Neutrophil (primary cell): Measurements from ENCODE around the gene CPE.
"Not testable (repeated sequence)": the region's sequence is repeated elsewhere in the genome, so short reads cannot be mapped to it uniquely, and the experiment has no call there.

Source experiments
- H3K27ac ChIP-seq: fragments of 200-600 bp; sonication (generic); 2 replicates; pipeline ENCODE4 v1.5.1; 2016; ENCODE audit warnings: mild to moderate bottlenecking, moderate library complexity
- H3K27me3 ChIP-seq: fragments of 200-600 bp; sonication (generic); 2 replicates; pipeline ENCODE4 v1.6.0; 2016; ENCODE audit warnings: mild to moderate bottlenecking
- H3K36me3 ChIP-seq: fragments of 200-600 bp; sonication (generic); 2 replicates; pipeline ENCODE4 v1.5.1; 2017
- H3K4me1 ChIP-seq, 2 experiments: fragments of 200-600 bp in 1 of 2; sonication (generic) in 1 of 2; 1 replicate in 1 of 2; 2 replicates in 1 of 2; pipeline versions ENCODE4 v1.5.1 to v1.6.1; 2013 to 2016; ENCODE audit warnings: low read depth in 1 of 2, low read length in 1 of 2, mild to moderate bottlenecking in 1 of 2, moderate library complexity in 1 of 2; ENCODE audit not compliant: control insufficient read depth in 1 of 2, insufficient read depth in 1 of 2
- H3K4me3 ChIP-seq, 2 experiments: fragments of 200-600 bp in 1 of 2; sonication (generic) in 1 of 2; 1 replicate in 1 of 2; 2 replicates in 1 of 2; pipeline ENCODE4 v1.5.1; 2013 to 2016; ENCODE audit warnings: low read depth in 1 of 2, low read length in 1 of 2, mild to moderate bottlenecking in 1 of 2, moderate library complexity in 1 of 2
- H3K9me3 ChIP-seq: fragments of 200-600 bp; sonication (generic); 2 replicates; pipeline ENCODE4 v1.5.1; 2016
- CTCF ChIP-seq: fragments of 200-600 bp; sonication (generic); IDR thresholded peaks from 2 replicates; pipeline ENCODE4 v1.5.1; 2016; ENCODE audit warnings: antibody characterized with exemption

The CPE gene

GRCh38 chr4:165332502-165332901 is 46.3 kb upstream of the CPE start:
- H3K4me1 ChIP-seq, result peaks cover 13 to 15% of the 10 kb centered on the region in 2 experiments
- no peak for TF ChIP-seq CTCF
- no peak overlapping the region for H3K4me3 ChIP-seq
- no peak overlapping the region for H3K27ac ChIP-seq
- no peaks in the 10 kb centered on the region for H3K36me3 ChIP-seq
- H3K27me3 ChIP-seq, result no peaks in the 10 kb centered on the region
- no peaks in the 10 kb centered on the region for H3K9me3 ChIP-seq

- peaks cover 12% of the 10 kb centered on the region for H3K36me3 ChIP-seq
- no peaks in the 10 kb centered on the region for H3K27me3 ChIP-seq
- no peaks in the 10 kb centered on the region for H3K9me3 ChIP-seq
- H3K4me1 ChIP-seq, result no peaks in the 10 kb centered on the region
- H3K27ac ChIP-seq, result no peak overlapping the region
- H3K4me3 ChIP-seq, result no peak overlapping the region
- TF ChIP-seq CTCF, result no peak
These were observed 43.6 kb upstream of the CPE start for GRCh38 chr4:165335163-165335703.

GRCh38 chr4:165336743-165337142 is 42.1 kb upstream of the CPE start:
- no peaks in the 10 kb centered on the region for H3K9me3 ChIP-seq
- H3K4me3 ChIP-seq, result no peak overlapping the region
- no peaks in the 10 kb centered on the region for H3K27me3 ChIP-seq
- H3K4me1 ChIP-seq, result no peaks in the 10 kb centered on the region
- TF ChIP-seq CTCF, result no peak
- peaks cover 24% of the 10 kb centered on the region for H3K36me3 ChIP-seq
- H3K27ac ChIP-seq, result no peak overlapping the region

GRCh38 chr4:165342340-165342739 is 36.5 kb upstream of the CPE start:
- H3K36me3 ChIP-seq, result peaks cover 24% of the 10 kb centered on the region
- H3K4me3 ChIP-seq, H3K4me1 ChIP-seq: not testable (repeated sequence)

GRCh38 chr4:165343353-165344191 is 35.2 kb upstream of the CPE start:
- Histone ChIP-seq H3K27me3 (no peaks in the 10 kb centered on the region), H3K4me1 (no peaks in the 10 kb centered on the region), H3K9me3 (no peaks in the 10 kb centered on the region), H3K27ac (no peak overlapping the region), H3K4me3 (no peak overlapping the region), H3K36me3 (peaks cover 24% of the 10 kb centered on the region)
- no peak for TF ChIP-seq CTCF

More at GRCh38 chr4:165342340-165342739, 36.5 kb upstream of the CPE start:
- not testable (repeated sequence) for H3K27ac ChIP-seq, H3K27me3 ChIP-seq, H3K9me3 ChIP-seq
